Measurements from ENCODE around the gene SPATS2L. TPM values are rescaled to one million over a fixed set of nuclear protein-coding genes. Genes with fewer than 3 reads are reported as not detected.

SPATS2L gene
- total RNA-seq, 4 donors from 2014 or later = 51.9 to 151 (median 78.9) TPM

GRCh38 chr2:200259577-200259957 is 46.9 kb upstream of the SPATS2L start:
- Histone ChIP-seq H3K9me3 (no peaks in the 10 kb centered on the region), H3K4me1 (no peaks in the 10 kb centered on the region), H3K4me3 (no peak overlapping the region), H3K27me3 (no peaks in the 10 kb centered on the region), H3K27ac (replicated peaks in 1 of 4) (no peak overlapping the region), H3K36me3 (no peaks in the 10 kb centered on the region)
- no peak for TF ChIP-seq POLR2AphosphoS5 (IDR thresholded peaks at IDR 0.05)
- TF ChIP-seq POLR2A (IDR thresholded peaks at IDR 0.05; ENCODE audit: low read depth) = no peak
- no peak for TF ChIP-seq EP300 (IDR thresholded peaks at IDR 0.05)
- no peak for TF ChIP-seq CTCF (IDR thresholded peaks at IDR 0.05)
- intact Hi-C loops (cut with DNase I) = no loop called here
- WGBS = 91% methylated on average over 5 of the region's 5 CpGs
- peak; percentile 12 for DNase-seq (ENCODE audit: extremely low spot score)

- Histone ChIP-seq H3K27me3 (no peaks in the 10 kb centered on the region), H3K4me3 (no peak overlapping the region), H3K27ac (replicated peaks in 1 of 4) (no peak overlapping the region), H3K36me3 (no peaks in the 10 kb centered on the region), H3K9me3 (no peaks in the 10 kb centered on the region), H3K4me1 (no peaks in the 10 kb centered on the region)
- TF ChIP-seq CTCF (IDR thresholded peaks at IDR 0.05) = no peak
- TF ChIP-seq POLR2AphosphoS5 (IDR thresholded peaks at IDR 0.05) = no peak
- TF ChIP-seq EP300 (IDR thresholded peaks at IDR 0.05) = no peak
- peak; percentile 37 for DNase-seq (ENCODE audit: extremely low spot score)
- intact Hi-C loops (cut with DNase I) = no loop called here
- WGBS = 97% methylated on average over 2 of the region's 2 CpGs
These were observed 44.4 kb upstream of the SPATS2L start for GRCh38 chr2:200262047-200262446.

GRCh38 chr2:200263279-200263678 is 43.2 kb upstream of the SPATS2L start:
- no peak overlapping the region for H3K4me3 ChIP-seq
- H3K9me3 ChIP-seq = no peaks in the 10 kb centered on the region
- H3K27me3 ChIP-seq = no peaks in the 10 kb centered on the region
- H3K36me3 ChIP-seq = no peaks in the 10 kb centered on the region
- no peaks in the 10 kb centered on the region for H3K4me1 ChIP-seq
- TF ChIP-seq CTCF (IDR thresholded peaks at IDR 0.05) = no peak
- no peak for TF ChIP-seq POLR2A (IDR thresholded peaks at IDR 0.05; ENCODE audit: low read depth)
- TF ChIP-seq EP300 (IDR thresholded peaks at IDR 0.05) = no peak
- no peak for TF ChIP-seq POLR2AphosphoS5 (IDR thresholded peaks at IDR 0.05)
- DNase-seq (ENCODE audit: extremely low spot score) = no peak
- WGBS = 100% methylated on average over 1 of the region's 1 CpG
- no peak overlapping the region for H3K27ac ChIP-seq (replicated peaks in 1 of 4)
- intact Hi-C loops (cut with DNase I) = no loop called here

- TF ChIP-seq EP300 (IDR thresholded peaks at IDR 0.05) (no peak), CTCF (IDR thresholded peaks at IDR 0.05) (no peak), POLR2AphosphoS5 (IDR thresholded peaks at IDR 0.05) (no peak), POLR2A (IDR thresholded peaks at IDR 0.05; ENCODE audit: low read depth) (no peak)
- Histone ChIP-seq H3K27ac (replicated peaks in 1 of 4) (no peak overlapping the region), H3K9me3 (no peaks in the 10 kb centered on the region), H3K4me3 (no peak overlapping the region), H3K4me1 (no peaks in the 10 kb centered on the region), H3K27me3 (no peaks in the 10 kb centered on the region), H3K36me3 (no peaks in the 10 kb centered on the region)
- 68% methylated on average over 2 of the region's 2 CpGs for WGBS
- intact Hi-C loops (cut with DNase I) = no loop called here
- no peak for DNase-seq (ENCODE audit: extremely low spot score)
These were observed 41.9 kb upstream of the SPATS2L start for GRCh38 chr2:200264631-200265030.

- TF ChIP-seq POLR2AphosphoS5 (IDR thresholded peaks at IDR 0.05) (no peak), CTCF (IDR thresholded peaks at IDR 0.05) (no peak), EP300 (IDR thresholded peaks at IDR 0.05) (no peak), POLR2A (IDR thresholded peaks at IDR 0.05; ENCODE audit: low read depth) (no peak)
- DNase-seq (ENCODE audit: extremely low spot score) = peak; percentile 57
- WGBS = 100% methylated on average over 5 of the region's 5 CpGs
- no peaks in the 10 kb centered on the region for H3K4me1 ChIP-seq
- intact Hi-C loops (cut with DNase I) = no loop called here
- no peaks in the 10 kb centered on the region for H3K27me3 ChIP-seq
- H3K9me3 ChIP-seq = no peaks in the 10 kb centered on the region
- H3K4me3 ChIP-seq = no peak overlapping the region
- H3K27ac ChIP-seq (replicated peaks in 1 of 4) = no peak overlapping the region
- no peaks in the 10 kb centered on the region for H3K36me3 ChIP-seq
These were observed 40.1 kb upstream of the SPATS2L start for GRCh38 chr2:200266406-200266805.

Measured in esophagus muscularis mucosa (tissue), 4 donors.